Astrocyte (in vitro differentiated cells and primary cell): Measurements from ENCODE around the gene RIBC1. TPM values are rescaled to one million over a fixed set of nuclear protein-coding genes. Genes with fewer than 3 reads are reported as not detected.

ENCODE experiments used
- DNase-seq: peaks from one replicate; pipeline ENCODE4 v3.0.0-alpha.2; 2010; ENCODE audit warnings: low read depth
- FAIRE-seq: peaks from 2 replicates; lab custom pipeline; 2011; peaks lifted over from hg19 to GRCh38; lab: Jason Lieb, UNC
- H2AFZ ChIP-seq: 2 replicates; pipeline ENCODE4 v1.6.0; 2012; ENCODE audit warnings: low read depth, low read length, inconsistent platforms
- H3K27ac ChIP-seq: 2 replicates; pipeline ENCODE4 v1.5.1; 2011; ENCODE audit warnings: low read depth, low read length, inconsistent platforms
- H3K27me3 ChIP-seq: 2 replicates; pipeline ENCODE4 v1.6.0; 2011; ENCODE audit warnings: low read length, inconsistent platforms; ENCODE audit not compliant: insufficient read depth
- H3K36me3 ChIP-seq: 2 replicates; pipeline ENCODE4 v1.5.1; 2011; ENCODE audit warnings: low read length, inconsistent platforms; ENCODE audit not compliant: insufficient read depth
- H3K4me1 ChIP-seq: 2 replicates; pipeline ENCODE4 v1.5.1; 2011; ENCODE audit warnings: low read length, inconsistent platforms; ENCODE audit not compliant: insufficient read depth
- H3K4me2 ChIP-seq: 2 replicates; pipeline ENCODE4 v1.6.0; 2012; ENCODE audit warnings: low read length, inconsistent platforms
- H3K4me3 ChIP-seq: 2 replicates; pipeline ENCODE4 v1.5.1; 2011; ENCODE audit warnings: low read depth, mild to moderate bottlenecking, low read length, inconsistent platforms; ENCODE audit not compliant: insufficient read depth
- H3K79me2 ChIP-seq: 2 replicates; pipeline ENCODE4 v1.6.0; 2012; ENCODE audit warnings: mild to moderate bottlenecking, low read length, inconsistent platforms; ENCODE audit not compliant: insufficient read depth
- H3K9ac ChIP-seq: 2 replicates; pipeline ENCODE4 v1.6.0; 2012; ENCODE audit warnings: mild to moderate bottlenecking, low read length, inconsistent platforms
- H3K9me3 ChIP-seq: 2 replicates; pipeline ENCODE4 v1.5.1; 2012; ENCODE audit warnings: low read depth, mild to moderate bottlenecking, low read length, inconsistent platforms; ENCODE audit not compliant: insufficient read depth
- H4K20me1 ChIP-seq: 2 replicates; pipeline ENCODE4 v1.6.0; 2012; ENCODE audit warnings: low read length, inconsistent platforms; ENCODE audit not compliant: insufficient read depth
- H3K27ac Mint-ChIP-seq: one replicate; pipeline ENCODE4 v1.8.0; 2021; ENCODE audit warnings: mild to moderate bottlenecking, mixed read lengths; ENCODE audit not compliant: unreplicated experiment
- H3K27me3 Mint-ChIP-seq: one replicate; pipeline ENCODE4 v1.8.0; 2021; ENCODE audit warnings: low read depth, mixed read lengths; ENCODE audit not compliant: unreplicated experiment
- H3K36me3 Mint-ChIP-seq: one replicate; pipeline ENCODE4 v1.8.0; 2021; ENCODE audit warnings: low read depth, mixed read lengths; ENCODE audit not compliant: unreplicated experiment
- H3K4me1 Mint-ChIP-seq: one replicate; pipeline ENCODE4 v1.8.0; 2021; ENCODE audit warnings: low read depth, mixed read lengths; ENCODE audit not compliant: unreplicated experiment
- H3K4me3 Mint-ChIP-seq: one replicate; pipeline ENCODE4 v1.8.0; 2021; ENCODE audit warnings: mild to moderate bottlenecking, moderate library complexity, mixed read lengths; ENCODE audit not compliant: unreplicated experiment
- H3K9me3 Mint-ChIP-seq: one replicate; pipeline ENCODE4 v1.8.0; 2021; ENCODE audit warnings: mild to moderate bottlenecking, mixed read lengths; ENCODE audit not compliant: unreplicated experiment
- EZH2 ChIP-seq: IDR thresholded peaks from 2 replicates; pipeline ENCODE4 v1.6.1; 2012; ENCODE audit warnings: mild to moderate bottlenecking, low read length, inconsistent platforms; ENCODE audit not compliant: insufficient read depth
- total RNA-seq: library from RNA; stranded (reverse); gene quantifications from 2 replicates; pipeline ENCODE4 v1.2.1, GENCODE V29; 2021
- TF ChIP-seq, protein P1 (sequence below): IDR thresholded peaks from 2 replicates; pipeline ENCODE4 v1.5.1; 2011; ENCODE audit warnings: low read depth, mild to moderate bottlenecking, inconsistent platforms, low read length, moderate library complexity; ENCODE audit not compliant: insufficient read depth

RIBC1 gene
- total RNA-seq, 1 donor from 2014 or later = 0.34 TPM

DNA sequence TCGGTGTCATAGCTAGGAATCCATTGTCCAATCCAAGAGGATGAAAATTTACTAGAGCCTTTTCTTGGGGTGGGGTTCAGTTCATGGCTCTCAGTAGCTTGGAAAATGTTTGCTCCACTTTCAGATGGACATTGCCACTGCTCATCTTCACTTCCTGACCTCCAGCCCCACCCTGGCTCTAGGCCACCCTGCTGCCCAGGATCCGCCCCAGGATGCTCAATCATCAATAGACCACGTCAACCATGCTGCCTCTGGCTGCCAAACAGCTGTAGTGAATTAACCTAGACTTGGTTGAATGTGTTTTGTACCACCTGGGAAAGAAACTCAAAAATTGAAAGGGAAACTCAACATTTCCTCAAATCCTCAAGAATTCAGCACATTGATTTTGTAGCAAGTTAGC, 48.7 kb downstream of the RIBC1 start:
- H3K36me3 ChIP-seq = no peaks in the 10 kb centered on the region
- H3K4me1 ChIP-seq = no peaks in the 10 kb centered on the region
- H3K4me2 ChIP-seq = no peak overlapping the region
- no peak overlapping the region for H3K9ac ChIP-seq
- no peak overlapping the region for H3K4me3 Mint-ChIP-seq
- no peak overlapping the region for H3K27ac Mint-ChIP-seq
- TF ChIP-seq, protein P1, sequence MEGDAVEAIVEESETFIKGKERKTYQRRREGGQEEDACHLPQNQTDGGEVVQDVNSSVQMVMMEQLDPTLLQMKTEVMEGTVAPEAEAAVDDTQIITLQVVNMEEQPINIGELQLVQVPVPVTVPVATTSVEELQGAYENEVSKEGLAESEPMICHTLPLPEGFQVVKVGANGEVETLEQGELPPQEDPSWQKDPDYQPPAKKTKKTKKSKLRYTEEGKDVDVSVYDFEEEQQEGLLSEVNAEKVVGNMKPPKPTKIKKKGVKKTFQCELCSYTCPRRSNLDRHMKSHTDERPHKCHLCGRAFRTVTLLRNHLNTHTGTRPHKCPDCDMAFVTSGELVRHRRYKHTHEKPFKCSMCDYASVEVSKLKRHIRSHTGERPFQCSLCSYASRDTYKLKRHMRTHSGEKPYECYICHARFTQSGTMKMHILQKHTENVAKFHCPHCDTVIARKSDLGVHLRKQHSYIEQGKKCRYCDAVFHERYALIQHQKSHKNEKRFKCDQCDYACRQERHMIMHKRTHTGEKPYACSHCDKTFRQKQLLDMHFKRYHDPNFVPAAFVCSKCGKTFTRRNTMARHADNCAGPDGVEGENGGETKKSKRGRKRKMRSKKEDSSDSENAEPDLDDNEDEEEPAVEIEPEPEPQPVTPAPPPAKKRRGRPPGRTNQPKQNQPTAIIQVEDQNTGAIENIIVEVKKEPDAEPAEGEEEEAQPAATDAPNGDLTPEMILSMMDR = no peak
- TF ChIP-seq EZH2 = no peak
- H3K27me3 Mint-ChIP-seq = peaks cover 18% of the 10 kb centered on the region
- no peak overlapping the region for H3K27ac ChIP-seq
- no peaks in the 10 kb centered on the region for H3K9me3 Mint-ChIP-seq
- DNase-seq (no peak), FAIRE-seq (no peak)
- H3K9me3 ChIP-seq = no peaks in the 10 kb centered on the region
- no peak overlapping the region for H2AFZ ChIP-seq
- no peak overlapping the region for H3K4me3 ChIP-seq
- peaks cover 2% of the 10 kb centered on the region for H3K4me1 Mint-ChIP-seq
- H3K36me3 Mint-ChIP-seq = no peaks in the 10 kb centered on the region
- H3K79me2 ChIP-seq = no peaks in the 10 kb centered on the region
- H4K20me1 ChIP-seq = no peaks in the 10 kb centered on the region
- no peaks in the 10 kb centered on the region for H3K27me3 ChIP-seq

DNA sequence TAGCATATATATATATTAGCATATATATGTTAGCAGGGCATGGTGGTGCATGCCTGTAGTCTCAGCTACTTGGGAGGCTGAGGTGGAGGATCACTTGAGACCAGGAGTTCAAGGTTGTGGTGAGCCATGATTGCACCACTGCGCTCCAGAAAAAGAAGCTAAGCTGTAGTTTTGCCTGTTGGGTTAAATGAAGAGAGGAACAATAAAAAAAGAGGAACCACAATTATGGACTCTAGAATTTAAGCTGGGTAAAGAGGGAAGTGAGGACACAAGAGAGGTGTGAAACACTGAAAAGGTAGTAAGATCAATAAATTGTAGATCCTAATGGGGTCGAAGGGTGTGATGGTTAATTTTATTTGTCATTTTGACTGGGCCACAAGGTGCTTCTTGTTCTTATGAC, 52.0 kb downstream of the RIBC1 start:
- Histone ChIP-seq H4K20me1 (no peaks in the 10 kb centered on the region), H3K4me2 (no peak overlapping the region), H3K9ac (no peak overlapping the region), H3K79me2 (no peaks in the 10 kb centered on the region), H2AFZ (no peak overlapping the region), H3K36me3 (no peaks in the 10 kb centered on the region), H3K27me3 (no peaks in the 10 kb centered on the region), H3K4me1 (peaks cover 5% of the 10 kb centered on the region), H3K9me3 (no peaks in the 10 kb centered on the region), H3K27ac (no peak overlapping the region), H3K4me3 (no peak overlapping the region)
- no peaks in the 10 kb centered on the region for H3K36me3 Mint-ChIP-seq
- no peak overlapping the region for H3K4me3 Mint-ChIP-seq
- H3K4me1 Mint-ChIP-seq = peaks cover 2% of the 10 kb centered on the region
- no peaks in the 10 kb centered on the region for H3K9me3 Mint-ChIP-seq
- no peak overlapping the region for H3K27ac Mint-ChIP-seq
- TF ChIP-seq EZH2 = no peak
- TF ChIP-seq, protein P1 = no peak
- FAIRE-seq = peak; percentile 87
- no peak for DNase-seq
- H3K27me3 Mint-ChIP-seq = peaks cover 13% of the 10 kb centered on the region

- Mint-ChIP-seq H3K27ac (peak overlapping the region; percentile 58), H3K4me1 (peaks cover 2% of the 10 kb centered on the region), H3K4me3 (no peak overlapping the region), H3K36me3 (no peaks in the 10 kb centered on the region), H3K9me3 (no peaks in the 10 kb centered on the region), H3K27me3 (peaks cover 16% of the 10 kb centered on the region)
- no peak for TF ChIP-seq EZH2
- TF ChIP-seq, protein P1 = no peak
- no peaks in the 10 kb centered on the region for H3K27me3 ChIP-seq
- H4K20me1 ChIP-seq = no peaks in the 10 kb centered on the region
- no peaks in the 10 kb centered on the region for H3K36me3 ChIP-seq
- peak; percentile 84 for DNase-seq
- FAIRE-seq = peak; percentile 95
- no peaks in the 10 kb centered on the region for H3K79me2 ChIP-seq
- H3K9me3 ChIP-seq = no peaks in the 10 kb centered on the region
- H3K4me2 ChIP-seq = peak overlapping the region; percentile 44
- peak overlapping the region; percentile 61 for H3K27ac ChIP-seq
- H3K4me3 ChIP-seq = no peak overlapping the region
- H2AFZ ChIP-seq = no peak overlapping the region
- H3K4me1 ChIP-seq = peaks cover 5% of the 10 kb centered on the region
- H3K9ac ChIP-seq = no peak overlapping the region
Observed at GRCh38 chrX:53476371-53476770, 53.7 kb downstream of the RIBC1 start.
